Measurements from ENCODE around the gene SPPL2B. TPM values are rescaled to one million over a fixed set of nuclear protein-coding genes. Genes with fewer than 3 reads are reported as not detected.
"Not testable (repeated sequence)": the region's sequence is repeated elsewhere in the genome, so short reads cannot be mapped to it uniquely, and the experiment has no call there.

SPPL2B gene
- total RNA-seq, 2 donors from 2014 or later = 75.8 to 202 TPM

DNA sequence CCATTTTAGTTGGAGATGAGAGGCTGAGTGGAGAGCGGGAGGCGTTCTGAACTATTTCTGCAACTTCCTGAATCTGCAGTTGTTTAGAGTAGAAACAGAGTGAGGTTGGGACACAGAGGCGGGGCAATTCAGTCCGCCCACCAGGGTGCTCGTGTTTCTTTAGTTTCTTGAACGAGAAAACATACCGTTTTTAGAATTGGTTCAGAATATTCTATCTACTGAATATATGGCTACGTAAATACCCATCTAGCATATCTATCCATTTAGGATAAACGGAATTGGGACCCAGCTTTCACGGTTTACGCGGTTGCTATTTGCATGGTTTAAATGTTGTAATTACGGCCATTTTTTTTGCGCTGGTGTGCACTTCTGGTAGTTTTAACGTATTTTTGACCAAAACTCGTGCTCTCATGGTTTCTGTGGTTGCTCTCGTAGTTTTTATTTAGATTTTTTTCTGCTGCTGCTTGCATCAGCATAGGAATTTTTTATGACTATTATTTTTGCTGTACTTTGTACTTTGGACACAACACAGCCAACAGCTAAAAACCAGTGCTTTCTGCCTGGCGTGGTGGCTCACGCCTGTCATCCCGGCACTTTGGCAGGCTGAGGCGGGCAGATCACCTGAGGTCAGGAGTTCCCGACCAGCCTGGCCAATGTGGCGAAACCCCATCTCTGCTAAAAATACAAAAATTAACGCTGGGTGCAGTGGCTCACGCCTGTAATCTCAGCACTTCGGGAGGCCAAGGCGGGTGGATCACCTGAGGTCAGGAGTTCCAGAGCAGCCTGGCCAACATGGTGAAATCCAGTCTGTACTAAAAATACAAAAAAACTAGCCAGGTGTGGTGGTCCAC, 66.2 kb downstream of the SPPL2B start:
- Histone ChIP-seq H3K9me3 (no peaks in the 10 kb centered on the region), H3K27ac (peak overlapping the region in 1 of 4 donors; percentile 2), H3K4me1 (no peaks in the 10 kb centered on the region), H3K36me3 (replicated peaks in 1 of 2; ENCODE audit: insufficient read depth in 1 of 2, low read depth in 2 of 2) (no peaks in the 10 kb centered on the region), H3K4me3 (no peak overlapping the region), H3K27me3 (no peaks in the 10 kb centered on the region)
- intact Hi-C loops (cut with DNase I) = no loop called here
- WGBS, 2 donors = 48 to 67% methylated on average over 18 to 27 of the region's 27 CpGs
- no peak for TF ChIP-seq POLR2A (IDR thresholded peaks at IDR 0.05)
- TF ChIP-seq, protein P1, sequence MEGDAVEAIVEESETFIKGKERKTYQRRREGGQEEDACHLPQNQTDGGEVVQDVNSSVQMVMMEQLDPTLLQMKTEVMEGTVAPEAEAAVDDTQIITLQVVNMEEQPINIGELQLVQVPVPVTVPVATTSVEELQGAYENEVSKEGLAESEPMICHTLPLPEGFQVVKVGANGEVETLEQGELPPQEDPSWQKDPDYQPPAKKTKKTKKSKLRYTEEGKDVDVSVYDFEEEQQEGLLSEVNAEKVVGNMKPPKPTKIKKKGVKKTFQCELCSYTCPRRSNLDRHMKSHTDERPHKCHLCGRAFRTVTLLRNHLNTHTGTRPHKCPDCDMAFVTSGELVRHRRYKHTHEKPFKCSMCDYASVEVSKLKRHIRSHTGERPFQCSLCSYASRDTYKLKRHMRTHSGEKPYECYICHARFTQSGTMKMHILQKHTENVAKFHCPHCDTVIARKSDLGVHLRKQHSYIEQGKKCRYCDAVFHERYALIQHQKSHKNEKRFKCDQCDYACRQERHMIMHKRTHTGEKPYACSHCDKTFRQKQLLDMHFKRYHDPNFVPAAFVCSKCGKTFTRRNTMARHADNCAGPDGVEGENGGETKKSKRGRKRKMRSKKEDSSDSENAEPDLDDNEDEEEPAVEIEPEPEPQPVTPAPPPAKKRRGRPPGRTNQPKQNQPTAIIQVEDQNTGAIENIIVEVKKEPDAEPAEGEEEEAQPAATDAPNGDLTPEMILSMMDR (IDR thresholded peaks at IDR 0.05) = no peak
- DNase-seq = peak in 1 of 4 donors; percentile 32
- ATAC-seq = no peak

DNA sequence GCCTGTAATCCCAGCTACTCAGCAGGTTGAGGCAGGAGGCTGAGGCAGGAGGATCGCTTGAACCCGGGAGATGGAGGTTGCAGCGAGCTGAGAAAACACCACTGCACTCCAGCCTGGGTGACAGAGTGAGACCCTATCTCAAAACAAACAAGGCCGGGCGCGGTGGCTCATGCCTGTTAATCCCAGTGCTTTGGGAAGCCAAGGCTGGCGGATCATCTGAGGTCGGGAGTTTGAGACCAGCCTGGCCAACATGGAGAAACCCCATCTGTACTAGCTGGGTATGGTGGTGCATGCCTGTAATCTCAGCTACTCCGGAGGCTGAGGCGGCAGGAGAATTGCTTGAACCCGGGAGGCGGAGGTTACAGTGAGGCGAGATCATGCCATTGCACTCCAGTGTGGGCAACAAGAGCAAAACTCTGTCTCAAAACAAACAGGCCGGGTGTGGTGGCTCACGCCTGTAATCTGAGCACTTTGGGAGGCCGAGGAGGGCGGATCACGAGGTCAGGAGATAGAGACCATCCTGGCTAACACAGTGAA, 66.9 kb downstream of the SPPL2B start:
- intact Hi-C loops (cut with DNase I); H3K36me3 ChIP-seq (replicated peaks in 1 of 2; ENCODE audit: insufficient read depth in 1 of 2, low read depth in 2 of 2); H3K9me3 ChIP-seq; ATAC-seq; H3K27me3 ChIP-seq; DNase-seq; H3K4me1 ChIP-seq; H3K4me3 ChIP-seq; H3K27ac ChIP-seq: not testable (repeated sequence)
- WGBS, 2 donors = 90 to 93% methylated on average over 12 to 18 of the region's 18 CpGs

DNA sequence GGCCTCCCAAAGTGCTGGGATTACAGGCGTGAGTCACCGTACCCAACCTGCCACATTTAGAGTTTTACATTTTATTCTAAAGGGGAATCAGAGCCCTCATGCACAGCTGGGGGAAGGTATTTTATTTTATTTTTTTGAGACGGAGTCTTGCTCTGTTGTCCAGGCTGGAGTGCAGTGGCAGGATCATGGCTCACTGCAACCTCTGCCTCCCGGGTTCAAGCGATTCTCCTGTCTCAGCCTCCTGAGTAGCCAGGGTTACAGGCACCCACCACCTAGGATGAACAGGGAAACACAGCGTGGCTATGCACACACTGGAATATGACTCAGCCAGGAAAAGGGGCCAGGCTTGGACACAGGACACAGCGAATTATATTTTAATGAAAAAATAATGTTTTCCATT, 68.7 kb downstream of the SPPL2B start:
- WGBS, 2 donors = 84 to 86% methylated on average over 6 to 7 of the region's 7 CpGs
- intact Hi-C loops (cut with DNase I); H3K9me3 ChIP-seq; DNase-seq; ATAC-seq; H3K27me3 ChIP-seq; H3K27ac ChIP-seq; H3K4me1 ChIP-seq; H3K36me3 ChIP-seq (replicated peaks in 1 of 2; ENCODE audit: insufficient read depth in 1 of 2, low read depth in 2 of 2); H3K4me3 ChIP-seq: not testable (repeated sequence)

DNA sequence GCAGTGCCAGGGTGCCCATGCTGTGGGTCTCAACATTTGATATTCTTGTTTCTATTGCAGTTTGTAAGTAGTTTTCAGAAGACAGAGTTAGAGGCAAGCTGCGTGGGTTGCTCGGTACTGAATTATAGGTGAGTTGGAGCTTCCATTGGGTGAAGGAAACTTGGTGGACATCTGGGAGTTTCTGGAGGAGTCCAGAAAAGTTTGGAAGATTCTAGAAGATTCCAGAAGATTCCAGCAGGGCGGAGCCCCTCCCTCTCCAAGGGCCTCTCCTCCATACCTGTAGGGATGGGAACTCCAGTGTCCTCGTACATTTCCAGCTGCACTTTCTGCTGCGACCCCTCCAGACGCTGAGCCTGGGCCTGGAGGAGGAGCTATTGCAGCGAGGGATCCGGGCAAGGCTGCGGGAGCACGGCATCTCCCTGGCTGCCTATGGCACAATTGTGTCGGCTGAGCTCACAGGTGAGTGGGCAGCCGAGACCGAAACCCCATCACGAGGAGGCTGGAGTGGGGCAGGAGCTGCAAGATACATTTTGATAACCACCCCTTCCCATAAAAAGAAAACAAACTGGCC, 70.3 kb downstream of the SPPL2B start:
- no peaks in the 10 kb centered on the region for H3K36me3 ChIP-seq (replicated peaks in 1 of 2; ENCODE audit: insufficient read depth in 1 of 2, low read depth in 2 of 2)
- TF ChIP-seq, protein P1 (IDR thresholded peaks at IDR 0.05) = no peak
- TF ChIP-seq POLR2A (IDR thresholded peaks at IDR 0.05) = no peak
- H3K9me3 ChIP-seq = no peaks in the 10 kb centered on the region
- 89 to 90% methylated on average over 8 to 14 of the region's 14 CpGs for WGBS, 2 donors
- H3K4me1 ChIP-seq = no peaks in the 10 kb centered on the region
- DNase-seq (no peak), ATAC-seq (no peak)
- no peaks in the 10 kb centered on the region for H3K27me3 ChIP-seq
- H3K27ac ChIP-seq = no peak overlapping the region
- H3K4me3 ChIP-seq = no peak overlapping the region
- intact Hi-C loops (cut with DNase I) = no loop called here

DNA sequence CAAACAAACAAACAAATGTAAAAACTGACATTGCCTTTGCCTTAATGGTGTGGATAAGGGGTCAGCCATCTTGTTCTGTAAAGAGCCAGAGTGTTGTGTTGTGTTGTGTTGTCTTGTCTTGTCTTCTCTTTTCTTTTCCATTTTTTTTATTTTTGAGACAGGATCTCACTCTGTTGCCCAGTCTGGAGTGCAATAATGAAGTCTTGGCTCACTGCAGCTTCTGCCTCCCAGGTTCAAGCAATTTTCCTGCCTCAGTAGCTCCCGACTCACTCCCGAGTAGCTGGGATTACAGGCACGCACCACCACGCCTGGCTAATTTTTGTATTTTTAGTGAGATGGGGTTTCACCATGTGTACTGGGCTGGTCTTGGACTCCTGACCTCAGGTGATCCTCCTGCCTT, 71.1 kb downstream of the SPPL2B start:
- no peak for TF ChIP-seq POLR2A (IDR thresholded peaks at IDR 0.05)
- TF ChIP-seq, protein P1 (IDR thresholded peaks at IDR 0.05) = no peak
- 85 to 91% methylated on average over 3 to 4 of the region's 4 CpGs for WGBS, 2 donors
- intact Hi-C loops (cut with DNase I) = no loop called here
- no peaks in the 10 kb centered on the region for H3K36me3 ChIP-seq (replicated peaks in 1 of 2; ENCODE audit: insufficient read depth in 1 of 2, low read depth in 2 of 2)
- ATAC-seq (no peak), DNase-seq (no peak)
- no peak overlapping the region for H3K27ac ChIP-seq
- no peaks in the 10 kb centered on the region for H3K27me3 ChIP-seq
- no peaks in the 10 kb centered on the region for H3K4me1 ChIP-seq
- H3K4me3 ChIP-seq = no peak overlapping the region
- H3K9me3 ChIP-seq = no peaks in the 10 kb centered on the region

Other genes with a start within 250 kb of the SPPL2B start
- 10 to 100 TPM; 11.7 to 22.1 TPM for gene MOB3A, start 232.4 kb upstream of the SPPL2B start, total RNA-seq
- gene IZUMO4, start 231.8 kb upstream of the SPPL2B start, total RNA-seq = 1 to 10 TPM; 3.4 to 4.0 TPM
- 100 to 1,000 TPM in 1 of 2 donors, 10 to 100 TPM in 1; 77.0 to 124 TPM for gene AP3D1, start 177.1 kb upstream of the SPPL2B start, total RNA-seq
- gene DOT1L, start 164.8 kb upstream of the SPPL2B start, total RNA-seq = 10 to 100 TPM; 10.1 to 44.5 TPM
- gene PLEKHJ1, start 92.4 kb upstream of the SPPL2B start, total RNA-seq = 10 to 100 TPM; 47.5 to 89.0 TPM
- gene SF3A2, start 91.9 kb upstream of the SPPL2B start, total RNA-seq = 10 to 100 TPM; 15.5 to 30.1 TPM
- gene AMH, start 79.4 kb upstream of the SPPL2B start, total RNA-seq = 10 to 100 TPM in 1 of 2 donors, under 1 TPM in 1; 0.99 to 11.7 TPM
- not detected for gene JSRP1, start 72.3 kb upstream of the SPPL2B start, total RNA-seq
- under 1 TPM; 0.66 to 0.78 TPM for gene PEAK3, start 46.5 kb upstream of the SPPL2B start, total RNA-seq
- not detected for gene LINGO3, start 20.5 kb upstream of the SPPL2B start, total RNA-seq
- gene LSM7, start 98 bp upstream of the SPPL2B start, total RNA-seq = 10 to 100 TPM; 45.7 to 69.9 TPM
- gene TMPRSS9, start 31.6 kb downstream of the SPPL2B start, total RNA-seq = not detected
- gene TIMM13, start 98.9 kb downstream of the SPPL2B start, total RNA-seq = 10 to 100 TPM; 16.3 to 36.6 TPM
- 10 to 100 TPM; 11.7 to 30.0 TPM for gene LMNB2, start 128.3 kb downstream of the SPPL2B start, total RNA-seq
- 10 to 100 TPM; 68.0 to 84.7 TPM for gene GADD45B, start 147.4 kb downstream of the SPPL2B start, total RNA-seq

All from body of pancreas (tissue), 4 donors.